Fibroblast of skin of right biceps (primary cell): ENCODE results near the gene AIF1L.
"Not testable (repeated sequence)": the region's sequence is repeated elsewhere in the genome, so short reads cannot be mapped to it uniquely, and the experiment has no call there.

Experiments
- DNase-seq: peaks from one replicate; pipeline ENCODE4 v3.0.0-alpha.2; 2013

Gene AIF1L

DNA sequence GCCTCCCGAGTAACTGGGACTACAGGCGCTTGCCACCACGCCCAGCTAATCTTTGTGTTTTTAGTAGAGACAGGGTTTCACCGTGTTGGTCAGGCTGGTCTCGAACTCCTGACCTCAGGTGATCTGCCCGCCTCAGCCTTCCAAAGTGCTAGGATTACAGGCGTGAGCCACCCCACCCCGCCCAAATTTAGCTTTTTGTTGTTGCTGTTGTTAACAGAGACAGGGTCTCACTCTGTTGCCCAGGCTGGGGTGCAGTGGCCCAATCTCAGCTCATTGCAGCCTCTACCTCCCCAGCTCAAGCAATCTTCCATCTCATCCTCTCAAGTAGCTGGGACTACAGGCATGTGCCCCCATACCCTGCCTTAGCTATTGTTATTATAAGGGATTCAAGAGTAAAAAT lies 3.5 kb downstream of the AIF1L start:
- DNase-seq, result not testable (repeated sequence)

DNA sequence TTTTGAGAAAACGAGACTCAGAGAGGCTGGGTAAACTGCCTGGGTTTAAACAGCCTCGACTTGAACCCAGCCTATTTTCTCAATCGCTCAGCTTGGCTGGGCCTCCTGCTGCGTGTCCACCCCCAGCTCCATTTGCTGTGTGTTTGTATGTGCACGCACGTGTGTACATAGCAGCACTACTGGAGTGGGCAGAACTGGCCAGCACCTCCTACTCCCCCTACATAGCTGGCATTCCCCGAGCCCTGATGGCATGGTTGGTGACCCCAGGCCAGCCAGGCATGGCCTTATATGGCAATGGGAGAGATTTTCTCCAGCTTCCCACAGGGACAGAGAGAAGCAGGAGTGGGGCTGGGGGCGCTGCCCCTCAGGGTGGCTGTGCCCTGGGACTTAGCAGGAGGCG lies 4.1 kb downstream of the AIF1L start:
- no peak for DNase-seq

DNA sequence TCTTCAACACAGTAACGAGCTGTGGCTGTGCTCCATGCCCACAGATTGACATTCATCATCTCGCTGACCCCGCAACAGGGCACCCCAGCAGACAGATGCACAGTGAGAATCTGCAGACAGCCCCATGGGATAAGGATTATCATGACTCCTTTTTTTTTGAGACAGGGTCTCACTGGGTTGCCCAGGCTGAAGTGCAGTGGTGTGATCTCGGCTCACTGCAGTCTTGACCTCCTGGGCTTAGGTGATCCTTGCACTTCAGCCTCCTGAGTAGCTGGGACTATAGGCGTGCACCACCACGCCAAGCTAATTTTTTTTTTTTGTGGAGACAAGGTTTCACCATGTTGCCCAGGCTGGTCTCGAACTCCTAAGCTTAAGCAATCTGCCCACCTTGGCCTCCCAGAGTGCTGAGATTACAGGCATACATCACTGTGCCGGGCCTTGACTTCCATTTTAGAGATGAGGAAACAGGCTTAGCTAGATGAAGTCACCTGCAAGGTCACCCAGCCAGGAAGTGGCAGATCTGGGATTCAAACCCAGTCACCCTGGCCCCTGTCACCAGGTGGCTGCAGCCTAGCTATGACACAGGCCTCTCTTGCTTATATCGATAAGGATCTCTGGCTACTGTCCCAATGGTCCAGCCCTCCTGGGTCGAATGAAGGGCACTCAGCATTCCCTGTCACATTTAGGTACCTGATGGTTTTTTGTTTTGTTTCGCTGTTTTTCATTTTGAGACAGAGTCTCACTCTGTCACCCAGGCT lies 5.1 kb downstream of the AIF1L start:
- no peak for DNase-seq

DNA sequence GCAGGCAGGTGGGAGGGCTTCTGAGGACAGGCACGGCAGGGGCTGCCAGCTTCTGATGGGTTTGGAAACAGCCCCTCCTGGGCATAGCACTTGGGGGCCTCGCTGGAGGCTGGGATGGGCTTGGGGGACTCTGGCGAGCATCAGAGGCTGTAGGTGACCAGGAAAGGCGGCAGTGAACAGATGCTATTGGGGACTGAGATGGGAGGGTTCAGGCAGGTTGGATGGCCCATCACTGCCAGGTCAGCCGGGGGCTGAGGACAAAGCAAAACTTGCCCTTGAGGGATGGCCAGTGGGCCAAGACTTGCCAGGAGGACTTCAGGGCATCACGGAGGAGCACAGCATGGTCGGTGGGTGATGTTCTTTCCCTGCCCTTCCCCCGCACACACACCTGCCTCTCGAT lies 6.7 kb downstream of the AIF1L start:
- DNase-seq, result no peak

DNA sequence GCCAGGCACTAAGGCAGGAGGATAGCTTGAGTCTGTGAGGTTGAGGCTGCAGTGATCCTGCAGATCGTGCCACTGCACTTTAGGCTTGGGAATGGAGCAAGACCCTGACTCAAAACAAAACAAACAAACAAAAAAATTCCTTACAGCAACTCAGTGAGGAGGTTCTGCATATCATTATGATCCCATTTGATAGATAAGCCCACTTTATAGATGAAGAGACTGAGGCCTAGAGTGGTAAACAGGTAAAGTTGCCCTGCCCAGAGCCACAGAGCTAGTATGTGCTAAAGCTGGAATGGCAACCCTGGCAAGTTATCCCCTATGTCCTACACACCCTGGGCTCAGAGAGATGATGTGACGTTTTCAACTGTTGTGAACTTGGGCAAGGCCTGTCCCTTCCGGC lies 7.2 kb downstream of the AIF1L start:
- DNase-seq, result no peak

DNA sequence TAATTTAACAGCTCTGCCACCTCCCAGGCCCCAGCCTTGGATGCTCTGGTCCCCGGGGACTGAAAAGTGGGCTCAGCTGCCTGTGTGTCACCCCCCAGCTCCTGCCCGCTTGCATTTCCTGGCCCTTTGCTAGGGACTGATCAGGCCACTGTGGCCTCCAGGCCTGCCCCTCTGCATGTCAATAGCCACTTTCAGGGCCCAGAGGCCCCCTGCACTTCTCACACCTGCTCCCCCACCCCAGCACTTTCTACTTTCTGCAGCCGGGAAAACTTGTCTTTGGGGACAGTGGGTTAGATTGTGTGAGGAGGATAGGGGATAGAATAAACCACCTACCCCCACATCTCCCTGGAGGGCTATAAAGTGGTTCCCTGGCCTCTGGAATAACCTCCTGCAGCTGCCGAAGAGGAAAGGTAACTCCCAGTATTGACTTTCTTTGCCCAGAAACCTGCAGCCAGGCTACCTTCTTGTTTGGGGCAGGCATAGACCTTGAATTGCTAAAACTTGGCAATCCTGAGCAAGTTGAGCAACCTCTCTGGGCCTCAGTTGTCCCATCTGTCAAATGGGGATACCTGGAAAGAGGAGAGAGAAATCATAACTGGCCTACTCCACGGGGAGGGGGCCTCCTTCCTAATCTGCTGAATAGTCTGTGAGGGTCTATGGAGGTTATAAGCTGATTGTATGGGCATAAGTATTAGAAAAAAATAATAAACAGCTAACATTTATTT lies 7.8 kb downstream of the AIF1L start:
- DNase-seq, result no peak

DNA sequence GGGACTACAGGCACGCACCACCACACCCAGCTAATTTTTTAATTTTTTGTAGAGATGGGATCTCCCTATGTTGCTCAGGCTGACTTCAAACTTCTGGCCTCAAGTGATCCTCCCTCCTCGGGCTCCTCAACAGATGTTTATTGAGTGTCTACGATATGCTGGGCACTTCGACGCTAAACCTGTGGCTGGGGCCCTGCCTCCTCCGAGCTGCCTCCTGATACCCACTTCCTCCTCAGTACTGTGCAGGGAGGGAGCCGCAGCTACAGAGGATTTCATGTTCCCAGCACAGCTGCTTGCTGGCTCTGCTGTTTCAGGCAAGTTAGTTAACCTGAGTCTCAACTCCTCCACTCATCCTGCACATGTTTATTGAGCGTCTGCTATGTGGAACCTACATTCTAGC lies 9.6 kb downstream of the AIF1L start:
- DNase-seq, result no peak

DNA sequence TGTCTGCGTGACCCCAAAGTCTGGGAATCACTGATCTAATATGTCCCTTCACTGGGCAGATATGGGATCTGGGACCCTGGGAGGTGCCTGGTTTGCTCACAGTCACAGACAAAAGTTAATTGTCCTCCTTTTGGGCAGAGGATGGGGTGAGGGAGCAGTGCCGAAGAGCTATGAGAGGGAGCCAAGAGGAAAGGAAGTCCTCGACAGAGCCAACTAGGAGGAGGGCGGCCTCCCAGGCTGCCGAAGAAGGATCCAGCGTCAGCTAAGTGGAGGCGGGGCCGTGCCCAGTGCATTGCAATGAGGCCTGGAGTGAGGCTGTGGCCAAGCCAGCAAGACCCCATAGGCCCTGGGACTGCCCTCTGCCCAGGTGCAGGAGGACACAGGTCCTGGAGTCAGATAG lies 11.4 kb downstream of the AIF1L start:
- no peak for DNase-seq

DNA sequence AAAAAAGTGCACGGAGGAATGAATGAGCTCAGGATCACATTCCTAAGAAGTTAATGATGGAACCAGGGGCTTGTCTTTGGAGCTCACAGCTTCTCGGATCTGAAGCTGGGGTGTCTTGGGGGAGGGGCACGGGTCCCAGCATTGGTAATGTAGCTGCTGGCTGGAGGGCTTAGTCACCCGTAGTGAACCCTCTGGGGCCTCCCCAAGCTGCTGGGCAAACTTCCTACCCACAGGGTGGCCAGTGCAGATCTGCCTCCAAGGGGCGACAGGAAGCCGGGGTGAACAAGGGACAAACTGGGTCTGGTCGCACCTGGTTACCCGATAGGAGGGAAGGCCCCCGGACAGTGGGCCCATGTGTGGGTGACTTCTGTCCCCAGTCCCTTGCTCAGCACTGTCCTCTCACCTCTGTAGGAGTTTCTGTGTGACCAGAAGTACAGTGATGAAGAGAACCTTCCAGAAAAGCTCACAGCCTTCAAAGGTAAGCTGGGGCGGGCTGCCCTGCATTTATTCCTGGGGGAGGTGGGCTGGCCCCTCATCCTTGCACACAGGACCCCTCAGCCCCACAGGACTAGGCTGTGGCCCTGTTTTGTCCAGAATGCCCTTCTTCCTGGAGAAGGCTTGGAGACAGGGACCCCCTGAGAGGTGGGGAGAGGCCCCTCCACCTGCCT lies 15.0 kb downstream of the AIF1L start:
- DNase-seq, result no peak

DNA sequence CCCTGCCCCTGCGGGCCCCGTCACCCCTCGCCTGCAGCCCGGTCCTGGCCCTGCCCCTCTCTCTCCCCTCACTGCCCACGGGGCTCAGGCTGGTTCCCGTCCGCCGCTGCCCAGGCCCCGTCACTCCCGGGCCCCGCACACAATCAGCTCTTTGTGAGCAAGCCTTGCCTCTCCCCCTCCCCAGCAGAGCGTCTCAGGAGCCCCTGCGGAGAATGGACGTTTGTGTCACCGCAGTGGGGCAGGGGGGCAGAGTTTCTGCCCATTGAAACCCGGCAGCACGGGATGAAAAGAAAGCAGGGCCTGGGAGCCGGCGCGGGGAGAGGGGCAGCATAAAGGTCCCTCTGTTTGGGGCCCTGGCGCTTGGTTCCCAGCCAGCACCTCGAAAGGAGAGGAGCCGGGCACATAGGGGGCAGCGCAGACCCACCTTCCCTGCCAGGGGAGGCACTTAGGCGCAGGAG lies 15.6 kb downstream of the AIF1L start:
- no peak for DNase-seq

DNA sequence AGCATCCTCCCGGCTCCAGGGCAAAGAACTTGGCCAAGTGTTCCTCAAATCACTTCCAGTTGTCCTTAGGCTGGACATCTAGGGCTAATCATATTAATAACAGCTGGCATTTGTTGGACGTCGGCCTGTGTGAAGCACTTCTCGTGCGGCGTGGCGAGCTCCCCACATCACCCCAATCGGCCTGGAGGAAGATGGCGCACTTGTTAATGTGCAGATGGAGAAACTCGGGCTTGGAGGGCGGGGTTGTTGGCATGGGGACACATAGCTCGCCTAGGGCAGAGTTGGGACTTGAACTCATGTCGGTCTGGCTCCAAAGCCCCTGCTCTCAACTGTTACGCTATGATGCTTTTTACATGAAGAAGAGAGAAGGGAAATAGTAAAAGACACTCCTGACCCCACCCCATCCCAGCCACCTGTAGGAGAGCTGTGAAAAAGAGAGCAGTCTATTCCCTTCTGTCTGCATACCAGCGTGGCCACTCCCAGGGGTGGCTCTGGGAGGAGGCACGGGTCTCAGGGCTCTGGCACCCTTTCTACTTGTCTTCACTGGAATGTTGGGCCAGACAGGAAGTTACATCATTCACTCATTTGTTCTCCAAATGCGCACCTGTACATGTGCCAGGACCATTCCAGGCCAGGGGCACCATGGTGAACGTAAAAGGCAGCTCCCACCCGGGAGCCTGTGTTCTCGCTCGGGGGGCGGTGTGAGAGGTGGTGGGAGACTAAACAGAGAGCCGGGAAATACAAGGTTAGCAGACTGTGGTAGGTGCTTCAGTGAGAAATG lies 16.2 kb downstream of the AIF1L start:
- no peak for DNase-seq

DNA sequence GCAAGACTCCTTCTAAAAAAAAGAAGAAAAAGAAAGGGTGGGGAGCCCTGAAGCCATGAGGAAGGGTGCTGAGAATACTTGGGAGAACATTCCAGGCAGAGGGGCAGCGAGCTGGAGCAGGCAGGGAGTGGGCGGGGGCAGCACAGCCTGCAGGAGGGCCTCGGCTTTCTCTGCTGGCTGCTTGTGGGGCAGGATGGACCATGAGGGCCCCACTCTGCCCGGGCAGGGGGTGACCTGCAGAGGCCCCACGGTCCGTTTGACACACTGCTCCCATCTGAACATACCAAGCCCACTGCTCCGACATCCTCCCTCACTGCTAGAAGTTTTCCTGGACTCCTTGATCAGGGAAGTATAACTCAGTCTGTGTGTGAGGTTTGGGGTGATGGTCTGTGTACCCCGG lies 17.3 kb downstream of the AIF1L start:
- no peak for DNase-seq

DNA sequence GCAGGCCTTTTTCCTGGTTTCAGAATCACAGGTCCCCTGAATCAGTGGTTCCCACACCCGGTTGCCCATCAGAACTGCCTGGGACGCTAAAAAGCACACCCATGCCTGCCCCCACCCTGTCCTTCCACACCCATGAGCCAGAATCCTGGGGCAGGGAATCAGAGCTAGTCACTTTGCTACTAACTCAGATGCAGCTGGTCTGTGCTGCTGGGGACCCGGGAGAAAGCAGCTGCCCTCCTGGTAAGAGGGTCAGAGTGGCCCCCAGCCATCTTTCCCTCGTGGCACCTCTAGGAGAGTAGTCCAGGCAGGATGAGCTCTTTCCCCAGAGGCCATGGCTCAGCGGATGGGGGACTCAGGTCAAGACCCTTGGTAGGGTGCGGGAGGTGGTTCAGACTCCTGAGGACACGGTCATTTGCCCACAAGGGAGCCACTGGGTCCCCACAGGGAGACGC lies 17.8 kb downstream of the AIF1L start:
- DNase-seq, result no peak

DNA sequence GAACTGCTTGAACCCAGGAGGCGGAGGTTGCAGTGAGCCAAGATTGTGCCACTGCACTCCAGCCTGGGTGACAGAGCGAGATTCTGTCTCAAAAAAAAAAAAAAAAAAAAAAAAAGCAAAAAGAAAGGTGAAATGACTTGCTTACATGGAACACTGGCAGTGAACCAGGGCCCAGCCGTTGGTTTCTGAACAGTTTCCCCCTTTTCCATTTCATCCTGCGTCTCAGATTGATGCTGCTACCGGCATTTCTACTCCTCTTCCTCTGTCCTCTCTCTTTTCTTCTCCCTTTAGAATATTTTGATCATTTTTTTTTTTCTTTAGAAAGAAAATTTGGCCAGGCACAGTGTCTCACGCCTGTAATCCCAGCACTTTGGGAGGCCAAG lies 19.0 kb downstream of the AIF1L start:
- not testable (repeated sequence) for DNase-seq

DNA sequence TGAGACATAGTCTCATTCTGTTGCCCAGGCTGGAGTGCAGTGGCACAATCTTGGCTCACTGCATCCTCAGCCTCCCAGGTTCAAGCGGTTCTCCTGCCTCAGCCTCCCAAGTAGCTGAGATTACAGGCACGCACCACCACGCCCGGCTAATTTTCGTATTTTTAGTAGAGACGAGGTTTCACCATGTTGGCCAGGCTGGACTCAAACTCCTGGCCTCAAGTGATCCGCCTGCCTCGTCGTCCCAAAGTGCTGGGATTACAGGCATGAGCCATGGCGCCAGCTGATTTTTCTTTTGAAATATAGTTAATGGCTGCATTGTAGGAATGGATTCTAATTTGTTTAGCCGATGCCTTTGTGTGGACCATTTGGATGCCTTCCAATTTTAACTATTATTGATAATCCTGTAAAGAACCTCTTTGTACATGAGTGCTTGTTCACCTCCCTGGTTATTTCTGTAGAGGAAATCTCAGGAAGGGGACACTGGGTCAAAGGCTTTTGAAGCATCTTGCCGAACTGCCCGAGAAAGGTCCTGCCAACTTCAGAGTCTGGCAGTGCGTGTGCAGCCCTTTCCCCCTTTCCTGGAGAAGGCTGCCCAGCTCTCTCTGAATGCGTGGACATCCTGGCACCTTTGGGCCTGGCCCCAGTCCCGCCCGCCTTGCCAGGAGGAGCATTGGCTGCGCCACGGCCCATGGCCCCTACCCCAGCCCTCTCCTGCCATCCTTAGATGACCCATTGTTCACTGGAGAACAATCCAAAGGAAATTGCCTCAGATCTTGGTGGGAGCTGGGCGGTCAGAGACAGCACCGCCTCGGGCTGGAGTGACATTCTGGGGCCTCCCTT lies 20.2 kb downstream of the AIF1L start:
- DNase-seq, result no peak

DNA sequence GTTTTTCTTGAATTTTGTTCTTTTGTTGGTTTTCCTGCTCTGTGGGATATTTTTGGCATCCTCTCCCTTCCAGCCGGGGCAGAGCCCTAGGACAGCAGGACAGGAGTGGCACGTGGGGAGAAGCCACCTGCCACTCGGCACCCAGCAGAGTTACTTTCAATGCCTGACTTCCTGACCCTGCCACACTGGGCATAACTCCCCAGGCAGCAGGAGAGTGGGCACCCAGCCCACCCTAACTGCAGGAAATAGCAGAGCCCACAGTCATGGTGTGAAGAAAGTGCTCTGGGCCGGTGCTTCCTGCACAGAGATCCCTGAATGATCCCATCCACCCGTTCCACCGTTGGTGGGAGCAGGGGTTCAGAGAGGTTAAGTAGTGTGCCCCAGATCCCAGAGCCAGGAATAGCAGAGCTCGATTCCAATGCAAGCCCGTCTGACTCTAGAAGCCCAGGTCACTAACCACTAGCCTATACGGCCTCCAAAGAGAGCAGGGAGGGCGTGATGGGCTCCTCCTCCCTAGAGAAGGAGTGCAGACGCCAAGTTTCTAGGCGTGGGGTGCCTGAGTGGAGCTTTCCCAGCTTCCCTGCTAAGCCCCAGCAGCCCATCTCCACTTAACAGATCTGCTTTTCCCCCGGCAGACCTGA lies 20.9 kb downstream of the AIF1L start:
- no peak for DNase-seq

DNA sequence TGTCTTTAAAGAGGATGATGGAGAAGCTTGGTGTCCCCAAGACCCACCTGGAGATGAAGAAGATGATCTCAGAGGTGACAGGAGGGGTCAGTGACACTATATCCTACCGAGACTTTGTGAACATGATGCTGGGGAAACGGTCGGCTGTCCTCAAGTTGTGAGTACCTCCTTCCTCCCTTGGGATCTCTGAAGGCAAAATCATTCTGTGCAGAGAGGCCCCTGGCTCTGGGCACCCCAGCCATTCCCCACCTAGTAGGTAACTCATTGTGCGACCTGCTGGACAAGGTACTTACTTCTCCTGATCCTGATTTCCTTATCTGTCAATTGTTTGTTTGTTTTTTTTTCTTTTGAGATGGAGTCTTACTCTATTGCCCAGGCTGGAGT lies 21.4 kb downstream of the AIF1L start:
- DNase-seq, result no peak

DNA sequence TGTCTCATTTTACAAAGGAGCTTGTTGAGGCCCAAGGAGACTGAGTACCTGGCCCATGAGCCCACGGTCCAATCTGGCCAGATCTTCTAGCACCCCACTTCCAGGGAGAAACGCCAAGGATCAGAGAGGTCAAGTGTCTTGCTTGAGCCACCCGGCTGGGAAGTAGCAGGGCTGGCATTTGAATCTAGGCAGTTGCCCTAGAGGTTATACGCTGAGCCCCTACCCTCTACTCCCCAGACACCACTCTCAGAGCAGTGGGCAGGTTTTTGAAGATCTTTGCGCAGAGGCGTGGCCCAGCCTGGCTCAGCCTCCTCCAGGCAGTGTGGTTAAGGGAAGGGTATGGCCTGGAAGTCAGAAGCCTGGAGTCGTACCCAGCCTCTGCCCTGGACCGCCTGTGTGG lies 23.3 kb downstream of the AIF1L start:
- no peak for DNase-seq

DNA sequence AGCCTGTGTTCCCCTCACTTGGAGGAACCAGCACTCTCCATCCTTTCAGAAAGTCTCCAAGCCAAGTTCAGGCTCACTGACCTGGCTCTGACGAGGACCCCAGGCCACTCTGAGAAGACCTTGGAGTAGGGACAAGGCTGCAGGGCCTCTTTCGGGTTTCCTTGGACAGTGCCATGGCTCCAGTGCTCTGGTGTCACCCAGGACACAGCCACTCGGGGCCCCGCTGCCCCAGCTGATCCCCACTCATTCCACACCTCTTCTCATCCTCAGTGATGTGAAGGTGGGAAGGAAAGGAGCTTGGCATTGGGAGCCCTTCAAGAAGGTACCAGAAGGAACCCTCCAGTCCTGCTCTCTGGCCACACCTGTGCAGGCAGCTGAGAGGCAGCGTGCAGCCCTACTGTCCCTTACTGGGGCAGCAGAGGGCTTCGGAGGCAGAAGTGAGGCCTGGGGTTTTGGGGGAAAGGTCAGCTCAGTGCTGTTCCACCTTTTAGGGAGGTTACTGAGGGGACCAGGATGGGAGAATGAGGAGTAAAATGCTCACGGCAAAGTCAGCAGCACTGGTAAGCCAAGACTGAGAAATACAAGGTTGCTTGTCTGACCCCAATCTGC lies 24.4 kb downstream of the AIF1L start:
- DNase-seq, result no peak

DNA sequence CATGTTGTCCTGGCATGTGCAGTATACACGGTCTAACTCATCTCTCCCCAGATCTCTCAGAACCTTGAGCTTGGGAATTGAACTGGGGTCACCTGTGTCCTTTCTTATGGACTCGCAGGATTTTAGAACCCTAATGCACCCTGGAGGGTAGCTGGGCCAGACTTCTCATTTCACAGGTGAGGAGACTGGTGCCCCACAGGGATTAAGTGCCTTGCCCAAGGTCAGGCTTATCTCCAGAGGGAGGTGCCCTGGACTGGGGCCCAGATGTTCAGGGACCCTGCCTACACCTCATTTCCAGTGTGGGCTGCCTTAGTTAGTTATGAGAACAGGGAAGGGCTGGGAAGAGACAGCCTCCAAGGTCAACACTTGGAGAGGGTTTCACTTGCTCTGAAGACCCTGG lies 25.0 kb downstream of the AIF1L start:
- DNase-seq, result no peak

DNA sequence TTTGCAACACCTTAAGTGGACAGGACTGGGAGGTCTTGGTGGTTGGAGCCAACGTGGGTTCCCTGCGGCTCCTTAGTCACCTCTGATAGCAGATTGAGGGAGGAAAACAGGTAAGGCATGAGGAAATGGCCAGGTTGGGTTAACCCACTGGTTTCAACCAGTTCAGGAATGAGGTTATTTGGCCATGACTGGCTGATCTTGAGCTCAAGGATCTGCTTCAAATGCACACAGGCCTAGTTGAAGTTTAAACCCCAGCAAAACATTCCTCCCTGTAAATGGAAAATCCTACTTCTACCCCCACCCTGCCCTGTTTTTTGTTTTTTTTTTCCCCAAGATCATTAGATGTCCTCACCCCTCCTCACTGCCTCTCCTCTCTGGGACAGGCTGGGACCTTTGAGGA lies 25.8 kb downstream of the AIF1L start:
- DNase-seq, result no peak

DNA sequence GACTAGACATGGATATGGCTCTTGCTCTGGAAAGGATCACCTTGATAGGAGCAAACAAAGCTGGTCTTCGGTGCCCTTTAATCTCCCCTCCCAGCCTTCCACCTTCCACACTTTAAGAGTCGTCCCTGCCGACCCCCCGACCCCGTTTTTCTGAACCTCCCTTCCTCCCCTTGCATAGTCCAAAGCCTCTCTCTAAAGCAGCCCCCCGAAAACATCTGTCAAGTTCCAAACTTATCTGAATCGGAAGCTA lies 28.6 kb downstream of the AIF1L start:
- DNase-seq, result no peak
